B cell (primary cell): ENCODE results near the gene MCOLN3. TPM values are rescaled to one million over a fixed set of nuclear protein-coding genes. Genes with fewer than 3 reads are reported as not detected.

ENCODE experiments used
- ATAC-seq: fragments of 200-7000 bp; cut with Tn5 transposase; one replicate; pipeline ENCODE4 v1.10.0; 2021; ENCODE audit warnings: low read depth, mild to moderate bottlenecking, moderate number of reproducible peaks, moderate library complexity
- CTCF ChIA-PET: fragments of 350-600 bp; sonication (Branson Sonifier 250); formaldehyde crosslinking; loops from one replicate; lab custom pipeline; 2021; ENCODE audit warnings: antibody characterized with exemption, inconsistent platforms; lab: Charles Lee
- POLR2A ChIA-PET: fragments of 350-600 bp; sonication (Branson Sonifier 250); formaldehyde crosslinking; loops from one replicate; lab custom pipeline; 2021; ENCODE audit warnings: antibody characterized with exemption; lab: Charles Lee
- DNase-seq: peaks from one replicate; pipeline ENCODE4 v3.0.0; 2013
- H2AFZ ChIP-seq: 2 replicates; pipeline ENCODE4 v1.6.1; 2012; ENCODE audit warnings: mild to moderate bottlenecking, low read depth, low read length; ENCODE audit not compliant: insufficient read depth, poor library complexity, severe bottlenecking
- H3K27ac ChIP-seq, 2 donors: 1 replicate in 1 of 2; 2 replicates in 1 of 2; pipeline ENCODE4 v1.5.1; 2012 to 2013; ENCODE audit warnings: low read length in 2 of 2, mild to moderate bottlenecking in 2 of 2, moderate library complexity in 1 of 2
- H3K27me3 ChIP-seq, 4 experiments: fragments of 200-600 bp in 1 of 4; sonication (generic) in 1 of 4; replicated peaks in 1 of 4; 1 replicate in 2 of 4; 2 replicates in 2 of 4; pipeline versions ENCODE4 v1.6.1 to v1.7.0; 2013 to 2016; ENCODE audit warnings: low read length in 3 of 4, mild to moderate bottlenecking in 2 of 4, mixed read lengths in 1 of 4, moderate library complexity in 1 of 4; ENCODE audit not compliant: insufficient read depth in 4 of 4, control insufficient read depth in 3 of 4; ENCODE audit errors: control extremely low read depth in 1 of 4
- H3K36me3 ChIP-seq, 2 experiments: replicated peaks in 1 of 2; 1 replicate in 1 of 2; 2 replicates in 1 of 2; pipeline versions ENCODE4 v1.6.1 to v1.7.1; 2013; ENCODE audit warnings: low read length in 1 of 2; ENCODE audit not compliant: insufficient read depth in 2 of 2, control insufficient read depth in 1 of 2; ENCODE audit errors: control extremely low read depth in 1 of 2, extremely low read depth in 1 of 2
- H3K4me1 ChIP-seq, 2 donors: fragments of 200-600 bp in 1 of 2; sonication (generic) in 1 of 2; 1 replicate in 1 of 2; 2 replicates in 1 of 2; pipeline versions ENCODE4 v1.5.1 to v1.6.1; 2013 to 2017; ENCODE audit warnings: low read length in 2 of 2; ENCODE audit not compliant: control insufficient read depth in 2 of 2, insufficient read depth in 2 of 2
- H3K4me2 ChIP-seq: replicated peaks from 2 replicates; pipeline ENCODE3; 2012; ENCODE audit warnings: mild to moderate bottlenecking, low read depth, low read length; ENCODE audit not compliant: poor library complexity, severe bottlenecking
- H3K4me3 ChIP-seq, 5 experiments: fragments of 200-600 bp in 1 of 5; sonication (generic) in 1 of 5; 1 replicate in 3 of 5; 2 replicates in 2 of 5; pipeline versions ENCODE4 v1.5.1 to v1.7.0; 2011 to 2016; ENCODE audit warnings: low read length in 4 of 5, mild to moderate bottlenecking in 4 of 5, low read depth in 2 of 5, control low read depth in 1 of 5, moderate library complexity in 1 of 5; ENCODE audit not compliant: insufficient read depth in 1 of 5; ENCODE audit errors: control extremely low read depth in 1 of 5, extremely low read depth in 1 of 5
- H3K79me2 ChIP-seq: fragments of 200-600 bp; sonication (generic); one replicate; pipeline ENCODE4 v1.6.0; 2016; ENCODE audit warnings: low read length; ENCODE audit not compliant: control insufficient read depth, insufficient read depth
- H3K9ac ChIP-seq: fragments of 200-600 bp; sonication (generic); 2 replicates; pipeline ENCODE4 v1.6.1; 2017; ENCODE audit warnings: mild to moderate bottlenecking, low read length, moderate library complexity
- H3K9me3 ChIP-seq, 3 donors: one replicate each; pipeline versions ENCODE4 v1.6.1 to v1.7.1; 2013; ENCODE audit warnings: low read length in 2 of 3; ENCODE audit not compliant: control insufficient read depth in 2 of 3, insufficient read depth in 1 of 3; ENCODE audit errors: control extremely low read depth in 1 of 3
- H4K20me1 ChIP-seq: 2 replicates; pipeline ENCODE4 v1.6.0; 2012; ENCODE audit warnings: mild to moderate bottlenecking, low read length; ENCODE audit not compliant: insufficient read depth, control insufficient read depth, poor library complexity, severe bottlenecking
- H3K27ac Mint-ChIP-seq: one replicate; pipeline ENCODE4 v1.8.0; 2021; ENCODE audit warnings: mixed read lengths
- H3K27me3 Mint-ChIP-seq: one replicate; pipeline ENCODE4 v1.8.0; 2021; ENCODE audit warnings: mixed read lengths
- H3K4me1 Mint-ChIP-seq: one replicate; pipeline ENCODE4 v1.8.0; 2021; ENCODE audit warnings: mixed read lengths
- H3K4me3 Mint-ChIP-seq: one replicate; pipeline ENCODE4 v1.8.0; 2021; ENCODE audit warnings: mixed read lengths
- H3K9me3 Mint-ChIP-seq: one replicate; pipeline ENCODE4 v1.8.0; 2022; ENCODE audit warnings: mixed read lengths; ENCODE audit not compliant: insufficient read depth
- CTCF ChIP-seq: fragments of 200-600 bp; IDR thresholded peaks from one replicate; pipeline ENCODE4 v1.8.0; 2022; ENCODE audit warnings: antibody characterized with exemption, mild to moderate bottlenecking
- EZH2 ChIP-seq: IDR thresholded peaks from 2 replicates; pipeline ENCODE4 v1.6.1; 2012; ENCODE audit warnings: borderline replicate concordance, low read depth, mild to moderate bottlenecking, moderate library complexity, low read length; ENCODE audit not compliant: insufficient read depth, poor library complexity, severe bottlenecking
- WGBS: methylation state at CpG from one replicate; pipeline ENCODE4 v1.1.5; 2013; ENCODE audit warnings: missing lambda C conversion rate; ENCODE audit not compliant: insufficient coverage; 5-methylcytosine and 5-hydroxymethylcytosine counted together
- intact Hi-C: fragments of 100-400 bp; cut with micrococcal nuclease; formaldehyde crosslinking; loops from one replicate; pipeline ENCODE4 v1.10.0; 2022
- polyA plus RNA-seq: library from polyadenylated mRNA; depleted of rRNA; stranded (reverse); fragments of >200 nt; gene quantifications from 2 replicates; pipeline ENCODE4 v1.2.3, GENCODE V29; 2012
- total RNA-seq, 2 donors: library from RNA; stranded (reverse); fragments of 120-200 nt in 1 of 2; gene quantifications; 1 replicate in 1 of 2; 2 replicates in 1 of 2; pipeline versions ENCODE4 v1.2.3 to v1.2.4, GENCODE V29; 2013 to 2022

MCOLN3 gene
- total and polyA plus RNA-seq, 2 donors (not counting 1 experiment from before 2014, with no cell fraction given) = 0.10 TPM; not detected in 1

GRCh38 chr1:85061711-85062424 is 13.6 kb upstream of the MCOLN3 start:
- H3K4me3 ChIP-seq = peak overlapping the region in 4 of 5 experiments; percentile 45 to 67 (median 55)
- peak overlapping the region; percentile 92 for H3K4me3 Mint-ChIP-seq
- no peaks in the 10 kb centered on the region for H3K9me3 ChIP-seq
- H3K4me1 ChIP-seq = peaks cover 10 to 13% of the 10 kb centered on the region in 2 donors
- H3K27me3 Mint-ChIP-seq = peaks cover 16% of the 10 kb centered on the region
- peaks cover 18% of the 10 kb centered on the region for H3K4me1 Mint-ChIP-seq
- TF ChIP-seq EZH2 = no peak
- TF ChIP-seq CTCF = no peak
- peak overlapping the region; percentile 86 for H3K4me2 ChIP-seq
- H3K27me3 ChIP-seq = peaks cover 0 to 3% (median 0%) of the 10 kb centered on the region in 4 experiments
- no peaks in the 10 kb centered on the region for H4K20me1 ChIP-seq
- no peaks in the 10 kb centered on the region for H3K36me3 ChIP-seq
- peak overlapping the region; percentile 87 for H2AFZ ChIP-seq
- H3K9me3 Mint-ChIP-seq = no peaks in the 10 kb centered on the region
- H3K9ac ChIP-seq = peak overlapping the region; percentile 72
- no peak overlapping the region for H3K27ac ChIP-seq
- intact Hi-C loops = loop anchor here (1.0 to 5.0 kb wide), 5 partner anchors 13 to 214 kb away; partner anchors contain the start of genes BCL10 and SYDE2
- 1% methylated on average over 11 of the region's 25 CpGs for WGBS
- ChIA-PET CTCF (interaction anchor here (0.6 to 3.0 kb wide), 6 partner anchors 34 to 363 kb away, joined by 3 to 11 read pairs (median 4); partner anchors contain the start of gene C1orf52), POLR2A (no interaction called here)
- H3K27ac Mint-ChIP-seq = peak overlapping the region; percentile 87
- H3K79me2 ChIP-seq = no peaks in the 10 kb centered on the region
- peak; percentile 99 for ATAC-seq
- DNase-seq = peak; percentile 94

DNA sequence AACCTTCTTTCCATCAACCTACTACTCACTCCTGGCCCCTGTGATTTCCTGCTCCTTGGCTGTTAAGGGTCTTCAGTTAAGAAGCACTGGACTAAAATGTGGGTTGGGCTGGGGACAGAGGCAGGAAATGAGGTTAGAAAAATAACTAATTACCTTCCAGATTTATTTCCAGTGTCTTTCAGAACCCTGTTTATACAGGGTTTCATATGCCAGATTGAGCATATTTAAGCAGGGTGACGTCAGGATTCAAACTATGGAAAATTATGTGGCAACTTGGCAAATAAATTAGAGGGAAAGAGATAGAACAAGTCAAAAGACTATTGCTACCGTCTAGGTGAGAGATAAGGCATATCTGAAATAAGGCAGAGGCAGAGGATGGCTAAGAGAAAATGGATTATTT is 11.7 kb upstream of the MCOLN3 start:
- H3K27ac Mint-ChIP-seq = no peak overlapping the region
- no peak overlapping the region for H3K27ac ChIP-seq
- H3K4me1 Mint-ChIP-seq = peaks cover 18% of the 10 kb centered on the region
- no peak for TF ChIP-seq EZH2
- TF ChIP-seq CTCF = no peak
- H3K79me2 ChIP-seq = no peaks in the 10 kb centered on the region
- no peak overlapping the region for H3K9ac ChIP-seq
- peaks cover 10 to 13% of the 10 kb centered on the region in 2 donors for H3K4me1 ChIP-seq
- H3K27me3 Mint-ChIP-seq = peaks cover 15% of the 10 kb centered on the region
- 95% methylated on average over 2 of the region's 2 CpGs for whole genome bisulfite sequencing
- H2AFZ ChIP-seq = no peak overlapping the region
- no peaks in the 10 kb centered on the region for H4K20me1 ChIP-seq
- no peak overlapping the region for H3K4me3 ChIP-seq
- no peaks in the 10 kb centered on the region for H3K36me3 ChIP-seq
- H3K9me3 Mint-ChIP-seq = no peaks in the 10 kb centered on the region
- ChIA-PET POLR2A (no interaction called here), CTCF (no interaction called here)
- peaks cover 0 to 5% (median 0%) of the 10 kb centered on the region in 4 experiments for H3K27me3 ChIP-seq
- intact Hi-C loops = loop anchor here (5.0 kb wide), 1 partner anchor 142 kb away; the partner anchor contains the start of gene SYDE2
- ATAC-seq (no peak), DNase-seq (no peak)
- H3K9me3 ChIP-seq = no peaks in the 10 kb centered on the region
- no peak overlapping the region for H3K4me2 ChIP-seq
- no peak overlapping the region for H3K4me3 Mint-ChIP-seq
